Transverse colon (tissue), 4 donors: Measurements from ENCODE around the gene ASGR1. TPM values are rescaled to one million over a fixed set of nuclear protein-coding genes. Genes with fewer than 3 reads are reported as not detected.
"Not testable (repeated sequence)": the region's sequence is repeated elsewhere in the genome, so short reads cannot be mapped to it uniquely, and the experiment has no call there.

Source experiments
- DNase-seq: peaks from one replicate; pipeline ENCODE4 v3.0.0-alpha.2; 2019
- H3K27ac ChIP-seq, 4 donors: fragments of 200-600 bp; sonication (generic); 2 replicates each; pipeline ENCODE4 v1.5.1; 2016 to 2018; ENCODE audit warnings: inconsistent platforms in 4 of 4
- H3K27me3 ChIP-seq: fragments of 200-600 bp; sonication (generic); 2 replicates; pipeline ENCODE4 v1.5.1; 2017; ENCODE audit warnings: inconsistent platforms
- H3K36me3 ChIP-seq, 4 donors: fragments of 200-600 bp; sonication (generic); 2 replicates each; pipeline ENCODE4 v1.5.1; 2017 to 2019; ENCODE audit warnings: inconsistent platforms in 4 of 4
- H3K4me1 ChIP-seq, 4 donors: fragments of 200-600 bp; sonication (generic); 2 replicates each; pipeline ENCODE4 v1.5.1; 2017 to 2020; ENCODE audit warnings: inconsistent platforms in 4 of 4
- H3K4me3 ChIP-seq, 4 donors: fragments of 200-600 bp; sonication (generic); 1 replicate in 1 of 4; 2 replicates in 3 of 4; pipeline versions ENCODE4 v1.5.1 to v1.6.1; 2017 to 2019; ENCODE audit warnings: inconsistent platforms in 4 of 4
- H3K9me3 ChIP-seq, 2 donors: fragments of 200-600 bp; sonication (generic); 2 replicates each; pipeline ENCODE4 v1.5.1; 2017 to 2019; ENCODE audit warnings: inconsistent platforms in 2 of 2
- CTCF ChIP-seq, 5 experiments: fragments of 200-600 bp in 3 of 5; fragments of 450-650 bp in 2 of 5; sonication (generic) in 3 of 5; IDR thresholded peaks; 1 replicate in 2 of 5; 2 replicates in 3 of 5; pipeline ENCODE4 v1.5.1; 2016 to 2017; ENCODE audit warnings: antibody characterized with exemption in 5 of 5, inconsistent platforms in 3 of 5, mild to moderate bottlenecking in 2 of 5, moderate library complexity in 1 of 5
- EP300 ChIP-seq: sonication (generic); formaldehyde crosslinking; IDR thresholded peaks from one replicate; pipeline ENCODE4 v1.6.1; 2017; ENCODE audit warnings: antibody characterized with exemption, low read depth
- POLR2A ChIP-seq: fragments of 450-650 bp; IDR thresholded peaks from one replicate; pipeline ENCODE4 v1.6.1; 2016; ENCODE audit warnings: antibody characterized with exemption, mild to moderate bottlenecking, moderate library complexity
- POLR2AphosphoS5 ChIP-seq, 3 donors: sonication (generic); formaldehyde crosslinking; IDR thresholded peaks; one replicate each; pipeline ENCODE4 v1.6.1; 2016; ENCODE audit warnings: antibody characterized with exemption in 3 of 3
- WGBS, 2 donors: methylation state at CpG; one replicate each; pipeline ENCODE4 v1.1.5; 2018; ENCODE audit warnings: low coverage in 1 of 2; 5-methylcytosine and 5-hydroxymethylcytosine counted together
- in situ Hi-C, 4 donors: fragments of 200-750 bp; cut with MboI; loops; one replicate each; pipeline versions ENCODE4 v1.15.0 to v1.15.1; 2017; ENCODE audit warnings: low sequenced_read_pairs in 3 of 4, low pct_ligation_motif_present in 1 of 4, low pct_unique_long_range_greater_than_20kb in 1 of 4
- intact Hi-C: fragments of 100-400 bp; cut with DNase I; formaldehyde crosslinking; loops from one replicate; pipeline ENCODE4 v1.15.1; 2023; ENCODE audit warnings: low total_unique reads
- total RNA-seq, 4 donors: library from RNA; depleted of rRNA; stranded (reverse); fragments of >200 nt; gene quantifications; one replicate each; pipeline ENCODE4 v1.1.0, GENCODE V29; 2016

ASGR1 gene
- total RNA-seq, 4 donors from 2014 or later = 0.48 to 0.82 TPM; not detected in 2

GRCh38 chr17:7167832-7168231 lies 11.3 kb downstream of the ASGR1 start:
- intact Hi-C loops = no loop called here
- H3K27ac ChIP-seq = no peak overlapping the region
- no peaks in the 10 kb centered on the region for H3K36me3 ChIP-seq
- H3K27me3 ChIP-seq = no peaks in the 10 kb centered on the region
- no peak overlapping the region for H3K4me3 ChIP-seq
- H3K4me1 ChIP-seq = no peaks in the 10 kb centered on the region
- TF ChIP-seq CTCF (IDR thresholded peaks at IDR 0.05) (no peak), EP300 (no peak), POLR2AphosphoS5 (IDR thresholded peaks at IDR 0.05) (no peak), POLR2A (no peak)
- in situ Hi-C loops = loop anchor here in 1 of 4 donors (25.0 kb wide), 1 partner anchor 256 kb away; no protein-coding TSS in a partner anchor
- 71 to 77% methylated on average over 4 of the region's 4 CpGs for WGBS, 2 donors
- no peak for DNase-seq
- H3K9me3 ChIP-seq = no peaks in the 10 kb centered on the region

GRCh38 chr17:7166873-7167272 lies 12.3 kb downstream of the ASGR1 start:
- Histone ChIP-seq H3K27ac (no peak overlapping the region), H3K9me3 (no peaks in the 10 kb centered on the region), H3K36me3 (no peaks in the 10 kb centered on the region), H3K4me1 (no peaks in the 10 kb centered on the region), H3K4me3 (no peak overlapping the region), H3K27me3 (no peaks in the 10 kb centered on the region)
- in situ Hi-C loops = loop anchor here in 1 of 4 donors (25.0 kb wide), 1 partner anchor 255 kb away; no protein-coding TSS in a partner anchor
- TF ChIP-seq CTCF (IDR thresholded peaks at IDR 0.05) = no peak
- TF ChIP-seq POLR2A = no peak
- no peak for TF ChIP-seq EP300
- TF ChIP-seq POLR2AphosphoS5 (IDR thresholded peaks at IDR 0.05) = no peak
- DNase-seq = no peak
- WGBS, 2 donors = 60 to 81% methylated on average over 2 to 7 of the region's 7 CpGs
- intact Hi-C loops = no loop called here

- in situ Hi-C loops = loop anchor here in 1 of 4 donors (25.0 kb wide), 1 partner anchor 247 kb away; no protein-coding TSS in a partner anchor
- H3K36me3 ChIP-seq, H3K9me3 ChIP-seq, DNase-seq, H3K27ac ChIP-seq, H3K4me1 ChIP-seq, intact Hi-C loops, H3K4me3 ChIP-seq: not testable (repeated sequence)
- H3K27me3 ChIP-seq = peaks cover 15% of the 10 kb centered on the region
- WGBS, 2 donors = 64 to 72% methylated on average over 10 of the region's 10 CpGs
These were observed 19.6 kb downstream of the ASGR1 start for GRCh38 chr17:7159571-7159970.

- peaks cover 15% of the 10 kb centered on the region for H3K27me3 ChIP-seq
- intact Hi-C loops, H3K36me3 ChIP-seq, H3K9me3 ChIP-seq, H3K4me3 ChIP-seq, H3K27ac ChIP-seq, DNase-seq, H3K4me1 ChIP-seq: not testable (repeated sequence)
- in situ Hi-C loops = loop anchor here in 1 of 4 donors (25.0 kb wide), 1 partner anchor 246 kb away; no protein-coding TSS in a partner anchor
- 70 to 86% methylated on average over 9 to 10 of the region's 10 CpGs for WGBS, 2 donors
These were observed 20.7 kb downstream of the ASGR1 start for GRCh38 chr17:7158424-7158823.

- H3K27me3 ChIP-seq = peaks cover 15% of the 10 kb centered on the region
- no peaks in the 10 kb centered on the region for H3K4me1 ChIP-seq
- H3K36me3 ChIP-seq = no peaks in the 10 kb centered on the region
- 79 to 86% methylated on average over 10 of the region's 10 CpGs for WGBS, 2 donors
- in situ Hi-C loops = loop anchor here in 1 of 4 donors (25.0 kb wide), 1 partner anchor 244 kb away; no protein-coding TSS in a partner anchor
- intact Hi-C loops = no loop called here
- no peak for DNase-seq
- H3K4me3 ChIP-seq = no peak overlapping the region
- no peaks in the 10 kb centered on the region for H3K9me3 ChIP-seq
- TF ChIP-seq POLR2AphosphoS5 (IDR thresholded peaks at IDR 0.05) = no peak
- TF ChIP-seq POLR2A = no peak
- TF ChIP-seq EP300 = no peak
- no peak for TF ChIP-seq CTCF (IDR thresholded peaks at IDR 0.05)
- no peak overlapping the region for H3K27ac ChIP-seq
These were observed 22.7 kb downstream of the ASGR1 start for GRCh38 chr17:7156342-7156940.
